Fibroblast of villous mesenchyme (primary cell): ENCODE results near the gene LHFPL2. TPM values are rescaled to one million over a fixed set of nuclear protein-coding genes. Genes with fewer than 3 reads are reported as not detected.

Experiments
- DNase-seq: peaks from one replicate; pipeline ENCODE4 v3.0.0-alpha.2; 2010; ENCODE audit warnings: low read depth
- H3K4me3 ChIP-seq: 2 replicates; pipeline ENCODE4 v1.5.1; 2011; ENCODE audit warnings: low read depth, mild to moderate bottlenecking, low read length
- total RNA-seq: library from RNA; depleted of rRNA; stranded (reverse); fragments of >200 nt; gene quantifications from 2 replicates; pipeline ENCODE4 v1.2.3, GENCODE V29; 2012
- TF ChIP-seq, protein P1 (sequence below): IDR thresholded peaks from 2 replicates; pipeline ENCODE4 v1.5.1; 2012; ENCODE audit warnings: low read depth, mild to moderate bottlenecking, low read length; ENCODE audit not compliant: insufficient read depth

LHFPL2 gene
- total RNA-seq, 1 donor = 35.0 TPM

DNA sequence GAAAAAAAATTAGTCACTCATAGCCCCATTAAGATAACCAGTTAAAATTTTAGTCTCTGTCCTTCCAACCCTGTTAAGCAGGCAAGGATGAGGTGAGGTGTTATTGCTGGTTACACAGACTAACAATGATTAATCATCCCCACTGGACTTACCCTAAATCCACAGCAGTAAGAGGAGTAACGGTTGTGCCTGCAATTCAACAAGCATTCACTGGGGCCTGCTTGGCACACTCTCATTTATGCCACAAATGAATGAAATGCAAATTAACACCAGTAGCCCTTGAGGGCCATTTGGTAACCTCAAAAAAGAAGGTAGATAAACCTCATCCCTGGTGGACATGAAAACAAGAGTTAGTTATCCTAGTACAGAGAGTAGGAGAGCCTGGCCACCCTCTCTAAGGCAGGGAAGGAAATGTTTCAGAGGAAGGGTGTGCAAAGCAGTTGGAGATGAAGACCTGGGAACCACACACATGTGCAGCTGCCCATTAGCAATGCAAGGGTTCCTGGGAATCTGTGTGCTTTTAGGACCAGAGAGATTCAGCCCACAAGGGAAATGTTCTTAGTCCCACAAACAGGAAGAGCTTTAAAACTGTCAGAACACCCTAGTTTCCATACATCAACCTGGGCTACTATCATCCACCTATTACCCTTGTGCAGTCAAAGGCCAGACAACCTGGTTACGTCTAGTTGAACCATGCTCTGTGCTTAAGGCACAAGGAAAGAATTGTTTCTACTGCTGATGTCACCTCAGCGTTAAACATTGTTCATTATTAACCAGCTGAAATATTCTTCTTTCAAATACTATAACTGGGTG lies 7.7 kb downstream of the LHFPL2 start:
- H3K4me3 ChIP-seq = no peak overlapping the region
- TF ChIP-seq, protein P1, sequence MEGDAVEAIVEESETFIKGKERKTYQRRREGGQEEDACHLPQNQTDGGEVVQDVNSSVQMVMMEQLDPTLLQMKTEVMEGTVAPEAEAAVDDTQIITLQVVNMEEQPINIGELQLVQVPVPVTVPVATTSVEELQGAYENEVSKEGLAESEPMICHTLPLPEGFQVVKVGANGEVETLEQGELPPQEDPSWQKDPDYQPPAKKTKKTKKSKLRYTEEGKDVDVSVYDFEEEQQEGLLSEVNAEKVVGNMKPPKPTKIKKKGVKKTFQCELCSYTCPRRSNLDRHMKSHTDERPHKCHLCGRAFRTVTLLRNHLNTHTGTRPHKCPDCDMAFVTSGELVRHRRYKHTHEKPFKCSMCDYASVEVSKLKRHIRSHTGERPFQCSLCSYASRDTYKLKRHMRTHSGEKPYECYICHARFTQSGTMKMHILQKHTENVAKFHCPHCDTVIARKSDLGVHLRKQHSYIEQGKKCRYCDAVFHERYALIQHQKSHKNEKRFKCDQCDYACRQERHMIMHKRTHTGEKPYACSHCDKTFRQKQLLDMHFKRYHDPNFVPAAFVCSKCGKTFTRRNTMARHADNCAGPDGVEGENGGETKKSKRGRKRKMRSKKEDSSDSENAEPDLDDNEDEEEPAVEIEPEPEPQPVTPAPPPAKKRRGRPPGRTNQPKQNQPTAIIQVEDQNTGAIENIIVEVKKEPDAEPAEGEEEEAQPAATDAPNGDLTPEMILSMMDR = no peak
- no peak for DNase-seq

DNA sequence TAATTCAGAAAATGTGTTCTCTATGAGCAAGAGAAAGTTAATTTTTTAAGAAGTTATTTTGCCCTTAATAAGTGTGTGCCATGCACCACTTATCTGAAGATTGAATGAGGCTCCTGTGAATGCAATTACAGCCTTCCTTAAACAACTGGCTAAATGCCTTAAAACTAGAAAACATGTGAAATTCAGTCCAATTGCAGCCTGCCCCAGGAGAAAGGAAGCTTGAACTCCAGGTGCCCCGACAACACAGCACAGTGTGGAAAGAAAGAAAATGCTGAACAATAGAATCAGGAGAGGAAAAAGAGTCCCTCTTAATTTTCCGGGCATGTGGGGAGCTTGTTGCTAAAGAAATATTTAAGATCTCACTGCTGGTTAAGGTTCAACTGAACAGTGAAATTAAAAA lies 8.8 kb downstream of the LHFPL2 start:
- DNase-seq = no peak
- TF ChIP-seq, protein P1 = no peak
- H3K4me3 ChIP-seq = no peak overlapping the region

DNA sequence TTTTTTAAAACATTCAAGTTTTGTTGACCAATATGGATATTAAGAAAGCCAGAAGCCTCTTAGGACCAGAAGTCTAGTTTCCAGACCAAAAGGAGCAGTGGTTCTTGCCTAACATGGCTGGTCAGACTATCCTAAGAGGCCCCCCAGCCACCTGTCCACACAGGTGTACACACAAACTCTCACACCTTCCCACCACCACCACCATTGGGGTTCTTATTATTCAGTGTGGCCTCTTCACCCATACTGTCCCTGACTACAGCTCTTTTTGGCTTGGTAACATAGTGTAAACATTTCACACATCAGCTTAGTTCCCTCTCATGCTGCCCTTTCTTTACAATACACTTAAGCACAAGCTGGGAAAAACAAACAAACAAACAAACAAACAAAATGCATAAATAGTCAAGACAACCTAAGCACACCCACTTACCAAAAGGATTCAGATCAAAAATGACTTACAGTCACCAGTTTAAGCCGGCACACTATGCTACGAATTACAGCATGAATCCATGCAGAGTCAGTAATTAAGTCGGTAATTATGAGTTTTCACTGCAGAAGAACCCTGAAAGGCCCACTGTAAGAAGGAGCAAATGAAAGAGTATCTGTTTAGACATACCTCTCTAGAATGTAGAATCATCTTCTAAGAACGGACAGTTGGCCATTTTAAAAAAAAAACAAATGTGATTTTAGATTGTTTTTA lies 9.5 kb downstream of the LHFPL2 start:
- TF ChIP-seq, protein P1 = no peak
- no peak for DNase-seq

DNA sequence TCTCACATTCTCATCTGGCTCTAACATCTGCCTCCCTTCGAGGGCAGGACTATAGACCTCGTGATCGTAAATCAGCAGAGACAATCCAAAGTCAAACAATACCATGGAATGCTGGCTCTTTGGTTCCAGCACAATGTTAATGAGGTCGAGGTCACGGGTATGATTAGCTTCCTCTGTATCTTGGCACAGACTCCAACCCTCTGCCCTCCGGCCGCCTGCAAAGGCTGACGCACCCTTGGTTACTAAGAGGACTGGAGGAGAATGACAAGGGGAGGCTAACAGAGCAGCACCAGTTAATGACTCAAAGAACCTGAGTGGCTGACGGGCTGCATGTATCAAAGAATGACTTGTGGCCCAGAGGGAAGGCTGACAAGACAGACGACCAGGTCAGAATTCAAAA lies 10.1 kb downstream of the LHFPL2 start:
- TF ChIP-seq, protein P1 = no peak
- no peak overlapping the region for H3K4me3 ChIP-seq

More for the DNA sequence above, 9.5 kb downstream of the LHFPL2 start:
- no peak overlapping the region for H3K4me3 ChIP-seq

DNA sequence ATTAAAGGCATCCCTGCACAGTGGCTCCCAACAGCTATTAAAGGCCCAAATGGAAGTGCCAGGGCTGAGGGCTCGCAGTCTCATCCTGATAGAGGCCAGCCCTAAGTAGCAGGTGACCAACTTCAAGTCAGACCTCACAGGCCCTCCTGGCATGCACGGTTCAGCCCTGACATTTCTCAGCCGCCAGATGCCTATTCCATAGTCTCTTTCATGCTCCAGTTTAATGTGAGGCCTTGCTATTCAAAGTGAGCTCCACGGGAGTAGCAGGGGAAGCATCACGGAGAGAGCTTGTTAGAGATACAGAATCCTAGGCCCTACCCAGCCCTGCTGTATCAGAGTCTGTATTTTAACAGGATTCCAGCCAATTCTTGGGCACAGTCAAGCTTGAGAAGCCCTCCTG lies 11.1 kb downstream of the LHFPL2 start:
- TF ChIP-seq, protein P1 = no peak
- DNase-seq = no peak
- no peak overlapping the region for H3K4me3 ChIP-seq

More for the DNA sequence above, 10.1 kb downstream of the LHFPL2 start:
- DNase-seq = peak; percentile 92

DNA sequence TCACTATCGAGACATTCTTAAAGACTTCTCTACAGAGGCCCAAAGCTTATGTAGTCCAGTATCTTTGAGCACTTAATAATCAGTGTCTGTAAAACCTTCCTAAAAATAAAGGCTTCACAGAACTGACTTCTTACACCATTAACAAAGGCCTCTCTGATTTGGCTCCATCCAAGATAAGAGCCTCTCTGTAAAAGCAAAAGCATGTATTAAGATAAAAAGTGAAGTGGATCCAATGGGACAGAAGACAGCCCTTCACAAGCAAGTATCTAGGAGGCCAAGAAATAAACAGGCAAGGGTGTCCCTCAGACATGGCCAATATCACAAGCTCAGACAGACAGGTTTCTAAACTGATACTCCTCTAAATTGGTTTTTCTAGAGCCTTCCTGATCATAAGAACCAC lies 11.9 kb downstream of the LHFPL2 start:
- TF ChIP-seq, protein P1 = no peak
- H3K4me3 ChIP-seq = no peak overlapping the region
- no peak for DNase-seq

DNA sequence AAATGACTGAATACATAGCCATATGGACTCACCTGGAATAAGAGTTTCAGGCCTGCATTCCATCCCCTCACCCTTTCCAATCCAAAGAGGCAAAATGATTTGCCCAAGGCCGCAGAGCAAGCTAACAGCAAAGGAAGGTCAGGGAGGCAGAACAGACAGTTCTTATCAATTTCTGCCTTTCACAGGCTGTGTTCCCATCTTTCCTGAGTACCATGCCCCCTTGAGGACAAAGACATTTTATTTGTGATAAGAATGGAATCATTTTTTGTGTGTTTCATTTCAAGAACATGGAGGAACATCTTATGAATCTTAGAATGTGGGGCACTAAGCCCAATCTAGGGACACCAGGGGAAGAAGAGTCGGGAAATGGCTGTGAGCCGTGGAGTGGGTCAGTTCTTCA lies 13.9 kb downstream of the LHFPL2 start:
- no peak overlapping the region for H3K4me3 ChIP-seq
- TF ChIP-seq, protein P1 = peak; percentile 27
- no peak for DNase-seq
